Natural killer cell (primary cell): ENCODE results near the gene ITPKB. TPM values are rescaled to one million over a fixed set of nuclear protein-coding genes. Genes with fewer than 3 reads are reported as not detected.

Experiments used
- ATAC-seq, 3 donors: fragments of 150-1000 bp in 2 of 3; fragments of 200-7000 bp in 1 of 3; cut with Tn5 transposase; 1 replicate in 1 of 3; 2 replicates in 2 of 3; pipeline ENCODE4 v1.10.0; 2021; ENCODE audit warnings: mild to moderate bottlenecking in 2 of 3, moderate library complexity in 2 of 3
- DNase-seq, 2 donors: peaks; one replicate each; pipeline versions ENCODE4 v3.0.0 to v3.0.0-alpha.2; 2013 to 2021; ENCODE audit warnings: mixed read lengths in 1 of 2
- H3K27ac ChIP-seq: one replicate; pipeline ENCODE4 v1.5.1; 2013; ENCODE audit warnings: mild to moderate bottlenecking, low read length
- H3K27me3 ChIP-seq: one replicate; pipeline ENCODE4 v1.6.1; 2013; ENCODE audit warnings: low read length; ENCODE audit not compliant: control insufficient read depth, insufficient read depth
- H3K36me3 ChIP-seq: one replicate; pipeline ENCODE4 v1.6.1; 2013; ENCODE audit warnings: low read length; ENCODE audit not compliant: control insufficient read depth, insufficient read depth
- H3K4me1 ChIP-seq: one replicate; pipeline ENCODE4 v1.6.1; 2013; ENCODE audit warnings: low read length; ENCODE audit not compliant: control insufficient read depth, insufficient read depth
- H3K4me3 ChIP-seq: one replicate; pipeline ENCODE4 v1.5.1; 2013; ENCODE audit warnings: low read length
- H3K9me3 ChIP-seq: one replicate; pipeline ENCODE4 v1.6.1; 2013; ENCODE audit warnings: low read length; ENCODE audit not compliant: control insufficient read depth, insufficient read depth
- H3K27ac Mint-ChIP-seq, 2 donors: one replicate each; pipeline ENCODE4 v1.8.0; 2022; ENCODE audit warnings: mild to moderate bottlenecking in 2 of 2, mixed read lengths in 2 of 2, moderate library complexity in 1 of 2
- H3K27me3 Mint-ChIP-seq, 2 donors: one replicate each; pipeline ENCODE4 v1.8.0; 2022; ENCODE audit warnings: low read depth in 2 of 2, mixed read lengths in 2 of 2
- H3K36me3 Mint-ChIP-seq: one replicate; pipeline ENCODE4 v1.8.0; 2022; ENCODE audit warnings: mixed read lengths
- H3K4me1 Mint-ChIP-seq, 2 donors: one replicate each; pipeline ENCODE4 v1.8.0; 2022; ENCODE audit warnings: mixed read lengths in 2 of 2
- H3K4me3 Mint-ChIP-seq: one replicate; pipeline ENCODE4 v1.8.0; 2022; ENCODE audit warnings: mild to moderate bottlenecking, moderate library complexity, mixed read lengths
- H3K9me3 Mint-ChIP-seq, 2 donors: one replicate each; pipeline ENCODE4 v1.8.0; 2022; ENCODE audit warnings: mixed read lengths in 2 of 2
- WGBS: methylation state at CpG from one replicate; pipeline ENCODE4 v1.1.7; 2013; ENCODE audit warnings: missing lambda C conversion rate; ENCODE audit not compliant: insufficient coverage; 5-methylcytosine and 5-hydroxymethylcytosine counted together
- intact Hi-C: fragments of 100-400 bp; cut with micrococcal nuclease; formaldehyde crosslinking; loops from one replicate; pipeline ENCODE4 v1.14.2; 2022
- total RNA-seq, 4 donors: library from RNA; stranded (reverse); fragments of 120-200 nt in 1 of 4; gene quantifications; one replicate each; pipeline versions ENCODE4 v1.2.3 to v1.2.4, GENCODE V29; 2013 to 2022
- TF ChIP-seq, protein P1 (sequence below): fragments of 200-600 bp; IDR thresholded peaks from one replicate; pipeline ENCODE4 v1.8.0; 2022; ENCODE audit warnings: antibody characterized with exemption

ITPKB gene
- total RNA-seq, 3 donors from 2014 or later (not counting 1 experiment from before 2014, with no cell fraction given): 92.2 to 133 (median 99.0) TPM

DNA sequence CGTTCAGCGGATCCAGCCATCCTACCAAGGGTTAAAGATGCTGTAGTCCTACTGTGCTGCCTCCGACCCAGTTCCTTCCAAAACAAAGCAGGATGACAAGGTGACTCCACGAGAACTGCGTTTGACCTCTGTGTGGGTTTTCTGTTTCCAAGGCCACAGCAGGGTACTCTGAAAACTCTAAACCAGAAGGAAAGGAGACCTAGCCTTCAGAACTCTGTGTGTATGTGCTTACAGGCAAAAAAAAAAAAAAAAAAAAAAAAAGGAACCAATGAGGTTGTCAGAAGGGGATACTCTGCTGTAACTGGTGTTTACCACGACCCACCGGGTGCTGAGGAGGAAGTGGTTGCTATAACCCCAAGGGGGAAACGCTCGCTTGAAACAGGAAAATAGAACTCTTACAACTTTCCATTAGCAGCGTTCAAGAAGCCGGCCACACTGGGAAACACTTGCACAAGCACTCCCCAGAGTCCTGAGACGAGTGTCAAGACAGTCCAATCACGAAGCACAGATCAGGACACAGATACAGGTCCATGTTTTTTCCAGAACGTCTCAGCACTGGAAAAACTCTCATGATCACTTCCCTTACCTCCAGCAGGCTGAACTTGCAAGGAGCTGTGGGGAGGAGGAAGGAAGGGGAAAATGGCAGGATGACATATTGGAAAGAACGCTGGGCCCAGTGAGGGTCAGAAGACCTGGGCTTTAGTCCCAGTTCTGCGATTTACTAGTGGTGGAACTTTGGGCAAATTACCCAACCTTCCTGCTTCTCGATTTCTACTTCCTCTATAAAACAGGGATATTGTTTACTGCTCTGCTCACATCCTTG, 64.0 kb downstream of the ITPKB start:
- Histone ChIP-seq H3K27me3 (no peaks in the 10 kb centered on the region), H3K27ac (peak overlapping the region; percentile 94), H3K4me3 (peak overlapping the region; percentile 36), H3K36me3 (peaks cover 11% of the 10 kb centered on the region), H3K9me3 (no peaks in the 10 kb centered on the region), H3K4me1 (peaks cover 90% of the 10 kb centered on the region)
- Mint-ChIP-seq H3K9me3 (no peaks in the 10 kb centered on the region), H3K36me3 (no peaks in the 10 kb centered on the region), H3K4me1 (peaks cover 96 to 98% of the 10 kb centered on the region in 2 donors), H3K27me3 (no peaks in the 10 kb centered on the region), H3K4me3 (peak overlapping the region; percentile 91), H3K27ac (peak overlapping the region; percentile 97 to 99)
- intact Hi-C loops: loop anchor here (1.0 to 5.0 kb wide), 4 partner anchors 12 to 64 kb away; partner anchors contain the start of gene ITPKB
- WGBS: under 1% methylated on average over 17 of the region's 17 CpGs
- ATAC-seq (peak; percentile 53 to 78 (median 73)), DNase-seq (peak; percentile 75 to 94)
- TF ChIP-seq, protein P1, sequence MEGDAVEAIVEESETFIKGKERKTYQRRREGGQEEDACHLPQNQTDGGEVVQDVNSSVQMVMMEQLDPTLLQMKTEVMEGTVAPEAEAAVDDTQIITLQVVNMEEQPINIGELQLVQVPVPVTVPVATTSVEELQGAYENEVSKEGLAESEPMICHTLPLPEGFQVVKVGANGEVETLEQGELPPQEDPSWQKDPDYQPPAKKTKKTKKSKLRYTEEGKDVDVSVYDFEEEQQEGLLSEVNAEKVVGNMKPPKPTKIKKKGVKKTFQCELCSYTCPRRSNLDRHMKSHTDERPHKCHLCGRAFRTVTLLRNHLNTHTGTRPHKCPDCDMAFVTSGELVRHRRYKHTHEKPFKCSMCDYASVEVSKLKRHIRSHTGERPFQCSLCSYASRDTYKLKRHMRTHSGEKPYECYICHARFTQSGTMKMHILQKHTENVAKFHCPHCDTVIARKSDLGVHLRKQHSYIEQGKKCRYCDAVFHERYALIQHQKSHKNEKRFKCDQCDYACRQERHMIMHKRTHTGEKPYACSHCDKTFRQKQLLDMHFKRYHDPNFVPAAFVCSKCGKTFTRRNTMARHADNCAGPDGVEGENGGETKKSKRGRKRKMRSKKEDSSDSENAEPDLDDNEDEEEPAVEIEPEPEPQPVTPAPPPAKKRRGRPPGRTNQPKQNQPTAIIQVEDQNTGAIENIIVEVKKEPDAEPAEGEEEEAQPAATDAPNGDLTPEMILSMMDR: no peak

- intact Hi-C loops: no loop called here
- TF ChIP-seq, protein P1: no peak
- ATAC-seq (no peak), DNase-seq (no peak)
- Mint-ChIP-seq H3K36me3 (no peaks in the 10 kb centered on the region), H3K4me3 (no peak overlapping the region), H3K9me3 (no peaks in the 10 kb centered on the region), H3K4me1 (peaks cover 83 to 85% of the 10 kb centered on the region in 2 donors), H3K27me3 (no peaks in the 10 kb centered on the region), H3K27ac (peak overlapping the region; percentile 97 to 99)
- no peaks in the 10 kb centered on the region for H3K9me3 ChIP-seq
- peak overlapping the region; percentile 41 for H3K27ac ChIP-seq
- H3K27me3 ChIP-seq: no peaks in the 10 kb centered on the region
- H3K36me3 ChIP-seq: peaks cover 11% of the 10 kb centered on the region
- H3K4me3 ChIP-seq: no peak overlapping the region
- WGBS: 73% methylated on average over 4 of the region's 4 CpGs
- H3K4me1 ChIP-seq: peaks cover 73% of the 10 kb centered on the region
Measured at GRCh38 chr1:226672339-226672762, 66.7 kb downstream of the ITPKB start.

GRCh38 chr1:226671277-226671676, 67.8 kb downstream of the ITPKB start:
- intact Hi-C loops: no loop called here
- peak overlapping the region; percentile 97 to 99 for H3K27ac Mint-ChIP-seq
- DNase-seq (no peak), ATAC-seq (no peak)
- H3K4me1 Mint-ChIP-seq: peaks cover 83 to 85% of the 10 kb centered on the region in 2 donors
- TF ChIP-seq, protein P1: no peak
- Histone ChIP-seq H3K4me1 (peaks cover 73% of the 10 kb centered on the region), H3K27ac (peak overlapping the region; percentile 14), H3K36me3 (peaks cover 11% of the 10 kb centered on the region), H3K27me3 (no peaks in the 10 kb centered on the region), H3K9me3 (no peaks in the 10 kb centered on the region), H3K4me3 (no peak overlapping the region)
- H3K4me3 Mint-ChIP-seq: no peak overlapping the region
- no peaks in the 10 kb centered on the region for H3K36me3 Mint-ChIP-seq
- 93% methylated on average over 5 of the region's 5 CpGs for WGBS
- H3K9me3 Mint-ChIP-seq: no peaks in the 10 kb centered on the region
- no peaks in the 10 kb centered on the region for H3K27me3 Mint-ChIP-seq
